Activated naive CD4-positive, alpha-beta T cell treated with anti-CD3 and anti-CD28 coated beads for 36 hours (primary cell): ENCODE measurements around the gene TACC3. TPM values are rescaled to one million over a fixed set of nuclear protein-coding genes. Genes with fewer than 3 reads are reported as not detected.

Source experiments
- total RNA-seq, 2 experiments: library from RNA; stranded (reverse); gene quantifications; one replicate each; pipeline ENCODE4 v1.2.3, GENCODE V29; 2021

The TACC3 gene
- total RNA-seq, 2 experiments from 2014 or later: 246 to 264 TPM

Other genes with a start within 250 kb of the TACC3 start
- 1 to 10 TPM; 2.6 to 3.0 TPM for gene FAM53A, start 37.2 kb upstream of the TACC3 start, total RNA-seq
- gene SLBP, start 9.2 kb upstream of the TACC3 start, total RNA-seq: 10 to 100 TPM; 75.4 to 77.1 TPM
- 10 to 100 TPM; 19.0 to 19.8 TPM for gene TMEM129, start 198 bp upstream of the TACC3 start, total RNA-seq
- under 1 TPM; 0.27 to 0.52 TPM for gene FGFR3, start 71.8 kb downstream of the TACC3 start, total RNA-seq
- gene LETM1, start 134.6 kb downstream of the TACC3 start, total RNA-seq: 10 to 100 TPM; 36.3 to 40.5 TPM
- gene NSD2, start 149.9 kb downstream of the TACC3 start, total RNA-seq: 100 to 1,000 TPM; 246 to 250 TPM